ENCODE results near the gene DDX3X.
A peak's percentile ranks its signal among the peaks of the same experiment; 100 is the strongest.
"Not testable (repeated sequence)": the region's sequence is repeated elsewhere in the genome, so short reads cannot be mapped to it uniquely, and the experiment has no call there.

DDX3X gene

DNA sequence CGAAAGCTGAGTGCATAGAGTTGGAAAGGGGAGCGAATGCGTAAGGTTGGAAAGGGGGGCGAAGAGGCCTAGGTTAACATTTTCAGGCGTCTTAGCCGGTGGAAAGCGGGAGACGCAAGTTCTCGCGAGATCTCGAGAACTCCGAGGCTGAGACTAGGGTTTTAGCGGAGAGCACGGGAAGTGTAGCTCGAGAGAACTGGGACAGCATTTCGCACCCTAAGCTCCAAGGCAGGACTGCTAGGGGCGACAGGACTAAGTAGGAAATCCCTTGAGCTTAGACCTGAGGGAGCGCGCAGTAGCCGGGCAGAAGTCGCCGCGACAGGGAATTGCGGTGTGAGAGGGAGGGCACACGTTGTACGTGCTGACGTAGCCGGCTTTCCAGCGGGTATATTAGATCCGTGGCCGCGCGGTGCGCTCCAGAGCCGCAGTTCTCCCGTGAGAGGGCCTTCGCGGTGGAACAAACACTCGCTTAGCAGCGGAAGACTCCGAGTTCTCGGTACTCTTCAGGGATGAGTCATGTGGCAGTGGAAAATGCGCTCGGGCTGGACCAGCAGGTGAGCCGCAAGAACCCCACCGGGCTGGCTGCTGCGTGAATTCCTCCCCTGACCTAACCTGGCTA is at the start of gene DDX3X:
TSS of gene DDX3X (plus strand) at position 419 of the 619 bp plus-strand sequence. CDS start at position 510, 91 bp downstream.
- TF ChIP-seq CTCF (conservative IDR thresholded peaks at IDR 0.05; ENCODE audit: control insufficient read depth, insufficient read depth, low read depth, low read length), result peak; percentile 25
- peak within 1 kb of the TSS; percentile 99 for H3K4me3 ChIP-seq (ENCODE audit: control insufficient read depth, low read depth, low read length)
- peak; percentile 92 for DNase-seq (ENCODE audit: low read depth)

- not testable (repeated sequence) for DNase-seq (ENCODE audit: low read depth); H3K4me3 ChIP-seq (ENCODE audit: control insufficient read depth, low read depth, low read length)
Observed at GRCh38 chrX:41285928-41286327, 48.0 kb upstream of the DDX3X start.

GRCh38 chrX:41288641-41289040 is 45.3 kb upstream of the DDX3X start:
- no peak for DNase-seq (ENCODE audit: low read depth)
- TF ChIP-seq CTCF (conservative IDR thresholded peaks at IDR 0.05; ENCODE audit: control insufficient read depth, insufficient read depth, low read depth, low read length), result no peak
- H3K4me3 ChIP-seq (ENCODE audit: control insufficient read depth, low read depth, low read length), result no peak overlapping the region

GRCh38 chrX:41289095-41289494 is 44.9 kb upstream of the DDX3X start:
- no peak for TF ChIP-seq CTCF (conservative IDR thresholded peaks at IDR 0.05; ENCODE audit: control insufficient read depth, insufficient read depth, low read depth, low read length)
- DNase-seq (ENCODE audit: low read depth), result no peak

DNA sequence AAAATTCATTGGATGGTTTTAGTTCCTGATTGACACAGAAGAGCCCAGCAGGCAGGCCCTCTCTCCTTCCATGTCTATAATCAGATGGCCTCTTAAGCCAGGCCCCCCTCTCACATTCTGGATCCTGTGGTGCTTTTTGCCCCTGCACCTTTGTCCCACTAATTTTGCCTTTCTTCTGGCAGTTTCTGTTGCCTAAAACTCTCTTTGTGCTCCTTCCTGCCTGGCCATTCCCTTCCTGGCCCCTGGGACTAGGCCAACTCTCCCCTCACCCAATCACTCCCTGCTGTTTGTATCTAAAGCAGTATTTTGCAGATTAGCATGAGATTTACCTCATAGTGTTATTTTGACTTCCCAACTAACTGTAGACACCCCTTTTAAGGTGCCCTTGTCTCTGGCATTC is 42.7 kb upstream of the DDX3X start:
- no peak for DNase-seq (ENCODE audit: low read depth)
- no peak for TF ChIP-seq CTCF (conservative IDR thresholded peaks at IDR 0.05; ENCODE audit: control insufficient read depth, insufficient read depth, low read depth, low read length)
- H3K4me3 ChIP-seq (ENCODE audit: control insufficient read depth, low read depth, low read length), result no peak overlapping the region

More at GRCh38 chrX:41289095-41289494, 44.9 kb upstream of the DDX3X start:
- no peak overlapping the region for H3K4me3 ChIP-seq (ENCODE audit: control insufficient read depth, low read depth, low read length)

DNA sequence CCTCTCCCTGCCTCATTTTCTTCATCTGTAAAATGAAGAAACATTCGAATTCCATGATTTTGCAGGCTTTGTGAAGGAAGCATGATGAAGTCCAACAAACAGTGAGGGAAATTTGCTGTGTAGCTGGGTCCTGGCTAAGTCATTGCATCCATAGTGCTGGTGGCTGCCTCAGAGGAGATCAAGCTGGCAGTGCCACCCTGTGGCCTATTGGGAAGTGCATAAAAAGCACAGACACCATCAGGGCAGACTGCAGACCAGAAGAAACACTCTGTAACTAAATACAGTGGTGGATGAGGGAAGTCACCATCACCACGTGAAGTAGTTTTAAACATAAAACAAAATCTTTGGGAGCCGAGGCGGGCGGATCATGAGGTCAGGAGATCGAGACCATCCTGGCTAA is 40.7 kb upstream of the DDX3X start:
- TF ChIP-seq CTCF (conservative IDR thresholded peaks at IDR 0.05; ENCODE audit: control insufficient read depth, insufficient read depth, low read depth, low read length), result peak; percentile 30
- no peak for DNase-seq (ENCODE audit: low read depth)

GRCh38 chrX:41300758-41301437 is 33.1 kb upstream of the DDX3X start:
- no peak for TF ChIP-seq CTCF (conservative IDR thresholded peaks at IDR 0.05; ENCODE audit: control insufficient read depth, insufficient read depth, low read depth, low read length)
- peak; percentile 54 for DNase-seq (ENCODE audit: low read depth)
- H3K4me3 ChIP-seq (ENCODE audit: control insufficient read depth, low read depth, low read length), result no peak overlapping the region

More for the DNA sequence above, 40.7 kb upstream of the DDX3X start:
- H3K4me3 ChIP-seq (ENCODE audit: control insufficient read depth, low read depth, low read length), result no peak overlapping the region
